ENCODE results near the gene PRKCI.
A peak's percentile ranks its signal among the peaks of the same experiment; 100 is the strongest.

PRKCI gene

GRCh38 chr3:170296703-170297102 lies 74.5 kb downstream of the PRKCI start:
- H3K4me3 ChIP-seq (ENCODE audit: low read length) = no peak overlapping the region
- no peaks in the 10 kb centered on the region for H3K9me2 ChIP-seq (replicated peaks; ENCODE audit: insufficient read depth, low read length)
- H2AFZ ChIP-seq (ENCODE audit: low read length) = no peak overlapping the region
- H3K9ac ChIP-seq (ENCODE audit: low read length) = no peak overlapping the region
- no peaks in the 10 kb centered on the region for H4K20me1 ChIP-seq (ENCODE audit: insufficient read depth, low read length)
- no peaks in the 10 kb centered on the region for H3K4me1 ChIP-seq (ENCODE audit: low read length)
- no peak overlapping the region for H3K27ac ChIP-seq (ENCODE audit: low read length)
- no peaks in the 10 kb centered on the region for H3K36me3 ChIP-seq (replicated peaks; ENCODE audit: insufficient read depth, low read length)
- H3K9me3 ChIP-seq (replicated peaks; ENCODE audit: insufficient read depth, low read length) = no peaks in the 10 kb centered on the region
- H3F3A ChIP-seq (ENCODE audit: insufficient read depth, low read length) = no peaks in the 10 kb centered on the region
- no peak for TF ChIP-seq EZH2phosphoT487 (IDR thresholded peaks at IDR 0.05; ENCODE audit: low read length)
- TF ChIP-seq CTCF (IDR thresholded peaks at IDR 0.05; ENCODE audit: low read length) = no peak
- no peak for TF ChIP-seq EZH2 (optimal IDR thresholded peaks at IDR 0.05; ENCODE audit: low read depth, low read length)
- no peaks in the 10 kb centered on the region for H3K79me2 ChIP-seq (ENCODE audit: low read length)
- H3K4me2 ChIP-seq (ENCODE audit: low read depth, low read length) = no peak overlapping the region
- peak; percentile 5 for DNase-seq
- H3K27me3 ChIP-seq (replicated peaks; ENCODE audit: insufficient read depth, low read length) = no peaks in the 10 kb centered on the region

- Histone ChIP-seq H3K9me2 (replicated peaks; ENCODE audit: insufficient read depth, low read length) (no peaks in the 10 kb centered on the region), H3K4me1 (ENCODE audit: low read length) (no peaks in the 10 kb centered on the region), H2AFZ (ENCODE audit: low read length) (no peak overlapping the region), H3K79me2 (ENCODE audit: low read length) (no peaks in the 10 kb centered on the region), H4K20me1 (ENCODE audit: insufficient read depth, low read length) (no peaks in the 10 kb centered on the region), H3K9ac (ENCODE audit: low read length) (no peak overlapping the region), H3F3A (ENCODE audit: insufficient read depth, low read length) (no peaks in the 10 kb centered on the region), H3K36me3 (replicated peaks; ENCODE audit: insufficient read depth, low read length) (no peaks in the 10 kb centered on the region), H3K9me3 (replicated peaks; ENCODE audit: insufficient read depth, low read length) (no peaks in the 10 kb centered on the region), H3K27me3 (replicated peaks; ENCODE audit: insufficient read depth, low read length) (no peaks in the 10 kb centered on the region), H3K4me2 (ENCODE audit: low read depth, low read length) (no peak overlapping the region), H3K27ac (ENCODE audit: low read length) (no peak overlapping the region), H3K4me3 (ENCODE audit: low read length) (no peak overlapping the region)
- no peak for TF ChIP-seq EZH2phosphoT487 (IDR thresholded peaks at IDR 0.05; ENCODE audit: low read length)
- TF ChIP-seq CTCF (IDR thresholded peaks at IDR 0.05; ENCODE audit: low read length) = no peak
- no peak for TF ChIP-seq EZH2 (optimal IDR thresholded peaks at IDR 0.05; ENCODE audit: low read depth, low read length)
- DNase-seq = no peak
Observed at GRCh38 chr3:170301405-170301804, 79.2 kb downstream of the PRKCI start.

GRCh38 chr3:170302008-170302407 lies 79.8 kb downstream of the PRKCI start:
- Histone ChIP-seq H4K20me1 (ENCODE audit: insufficient read depth, low read length) (no peaks in the 10 kb centered on the region), H3K9me3 (replicated peaks; ENCODE audit: insufficient read depth, low read length) (no peaks in the 10 kb centered on the region), H3K4me1 (ENCODE audit: low read length) (no peaks in the 10 kb centered on the region), H3F3A (ENCODE audit: insufficient read depth, low read length) (no peaks in the 10 kb centered on the region), H3K9me2 (replicated peaks; ENCODE audit: insufficient read depth, low read length) (no peaks in the 10 kb centered on the region), H3K27ac (ENCODE audit: low read length) (no peak overlapping the region), H3K9ac (ENCODE audit: low read length) (no peak overlapping the region), H3K27me3 (replicated peaks; ENCODE audit: insufficient read depth, low read length) (no peaks in the 10 kb centered on the region), H3K4me3 (ENCODE audit: low read length) (no peak overlapping the region), H3K4me2 (ENCODE audit: low read depth, low read length) (no peak overlapping the region), H2AFZ (ENCODE audit: low read length) (no peak overlapping the region), H3K79me2 (ENCODE audit: low read length) (no peaks in the 10 kb centered on the region), H3K36me3 (replicated peaks; ENCODE audit: insufficient read depth, low read length) (no peaks in the 10 kb centered on the region)
- no peak for TF ChIP-seq CTCF (IDR thresholded peaks at IDR 0.05; ENCODE audit: low read length)
- no peak for TF ChIP-seq EZH2phosphoT487 (IDR thresholded peaks at IDR 0.05; ENCODE audit: low read length)
- TF ChIP-seq EZH2 (optimal IDR thresholded peaks at IDR 0.05; ENCODE audit: low read depth, low read length) = no peak
- no peak for DNase-seq
